Endothelial cell of umbilical vein (primary cell): ENCODE data around the gene PLAGL1.

Experiments used
- CTCF ChIP-seq, 2 donors: IDR thresholded peaks; 1 replicate in 1 of 2; 2 replicates in 1 of 2; pipeline ENCODE4 v1.5.1; 2011; ENCODE audit warnings: low read length in 2 of 2, mild to moderate bottlenecking in 2 of 2, moderate library complexity in 2 of 2, control low read depth in 1 of 2, inconsistent platforms in 1 of 2, low read depth in 1 of 2; ENCODE audit not compliant: insufficient read depth in 1 of 2; ENCODE audit errors: extremely low read depth in 1 of 2
- EZH2 ChIP-seq: IDR thresholded peaks from 2 replicates; pipeline ENCODE4 v1.6.1; 2012; ENCODE audit warnings: borderline replicate concordance, low read depth, mild to moderate bottlenecking, moderate library complexity, low read length, inconsistent platforms; ENCODE audit not compliant: severe bottlenecking
- FOS ChIP-seq: IDR thresholded peaks from 2 replicates; pipeline ENCODE4 v1.6.1; 2011; ENCODE audit warnings: mild to moderate bottlenecking, low read length, moderate library complexity, borderline replicate concordance; ENCODE audit not compliant: insufficient read depth
- GATA2 ChIP-seq: IDR thresholded peaks from 2 replicates; pipeline ENCODE4 v1.7.0; 2011; ENCODE audit warnings: low read depth, mild to moderate bottlenecking, moderate library complexity, mixed read lengths, low read length; ENCODE audit not compliant: insufficient read length, insufficient read depth
- JUN ChIP-seq: IDR thresholded peaks from 2 replicates; pipeline ENCODE4 v1.6.1; 2011; ENCODE audit warnings: borderline replicate concordance, low read depth; ENCODE audit not compliant: insufficient read length, insufficient read depth
- MAX ChIP-seq: IDR thresholded peaks from 2 replicates; pipeline ENCODE4 v1.6.1; 2011; ENCODE audit not compliant: insufficient read depth, insufficient read length
- MYC ChIP-seq: IDR thresholded peaks from one replicate; pipeline ENCODE4 v1.6.1; 2011; ENCODE audit warnings: mild to moderate bottlenecking, low read depth, low read length
- POLR2A ChIP-seq: IDR thresholded peaks from 2 replicates; pipeline ENCODE4 v1.6.1; 2012; ENCODE audit warnings: low read depth, mild to moderate bottlenecking, control low read depth, low read length
- POLR2AphosphoS5 ChIP-seq: IDR thresholded peaks from 2 replicates; pipeline ENCODE4 v1.6.1; 2012; ENCODE audit warnings: low read depth, mild to moderate bottlenecking, control low read depth, low read length, moderate library complexity; ENCODE audit not compliant: insufficient read depth

GRCh38 chr6:143896126-143896860 is 111.8 kb downstream of the PLAGL1 start:
- TF ChIP-seq POLR2A (no peak), CTCF (IDR thresholded peaks at IDR 0.05; ENCODE audit: extremely low read depth in 1 of 2, insufficient read depth in 1 of 2, low read depth in 1 of 2, low read length in 2 of 2) (no peak), MAX (no peak), POLR2AphosphoS5 (no peak), EZH2 (no peak), JUN (no peak), FOS (no peak), MYC (no peak), GATA2 (no peak)
